ENCODE results near the gene RAPGEF1.
A peak's percentile ranks its signal among the peaks of the same experiment; 100 is the strongest.

Gene RAPGEF1

DNA sequence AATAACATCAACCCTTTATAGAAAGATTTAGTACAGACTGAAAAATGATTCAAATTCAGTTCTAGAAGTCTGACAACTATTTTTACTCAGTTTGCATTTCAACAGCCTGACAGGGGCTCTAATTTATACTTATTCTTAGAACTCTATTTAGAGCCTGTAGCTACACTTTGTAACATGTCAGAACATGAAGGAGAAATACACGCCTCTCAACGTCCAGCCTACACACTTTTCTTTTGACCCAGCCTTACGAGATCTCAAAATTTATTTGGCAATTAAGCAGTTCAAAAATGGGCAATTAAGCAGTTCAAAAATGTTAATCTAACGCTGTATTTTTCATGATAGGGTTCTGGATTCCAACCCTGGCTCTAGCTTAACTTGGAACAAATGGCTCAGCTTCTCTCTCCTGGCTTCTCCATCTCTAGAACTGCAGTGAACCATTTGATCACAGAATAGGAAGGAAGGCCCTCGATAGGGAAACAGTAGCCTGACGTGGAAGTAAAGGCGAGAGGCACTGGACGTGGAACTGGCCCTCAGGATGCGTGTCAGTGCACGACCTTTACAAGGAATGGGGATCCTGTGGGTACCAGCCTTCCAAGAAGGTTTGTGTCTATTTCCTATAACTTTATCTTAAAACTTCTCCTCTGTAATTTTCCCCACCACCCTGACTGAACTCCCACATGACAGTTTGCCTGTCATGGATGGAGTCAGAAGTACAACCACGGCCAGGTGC lies 128.1 kb downstream of the RAPGEF1 start:
- DNase-seq (ENCODE audit: low read depth): no peak
- no peak for TF ChIP-seq CTCF (IDR thresholded peaks at IDR 0.05; ENCODE audit: control insufficient read depth, extremely low read depth, insufficient read depth)
- H3K4me3 ChIP-seq (ENCODE audit: low read depth, low read length): no peak overlapping the region

DNA sequence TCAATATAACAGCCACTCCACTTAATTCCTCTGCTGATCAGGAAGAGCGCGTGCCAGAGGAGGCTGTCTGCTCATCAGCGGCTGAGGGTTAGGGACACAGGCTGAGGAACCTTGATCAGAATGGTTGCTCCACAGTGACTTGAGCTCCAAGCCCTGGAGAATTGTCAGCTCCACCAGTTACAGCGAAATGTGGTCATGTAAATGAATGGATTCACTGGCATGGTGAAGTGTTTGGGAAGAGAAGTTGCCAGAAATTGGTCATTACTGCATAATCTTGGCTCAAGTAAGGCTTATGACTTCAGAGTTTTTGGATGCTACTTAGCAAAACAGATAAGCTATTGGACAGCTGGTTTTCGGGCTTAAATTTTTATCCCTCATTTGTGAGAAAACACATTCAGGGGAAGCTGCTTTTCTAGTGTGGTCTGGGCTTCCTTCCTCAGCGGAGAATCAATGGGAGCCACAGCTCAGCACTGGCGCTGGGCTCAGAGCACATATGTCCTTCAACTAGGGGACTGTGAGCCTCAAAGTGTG lies 129.6 kb downstream of the RAPGEF1 start:
- TF ChIP-seq CTCF (IDR thresholded peaks at IDR 0.05; ENCODE audit: control insufficient read depth, extremely low read depth, insufficient read depth): no peak
- no peak for DNase-seq (ENCODE audit: low read depth)
- H3K4me3 ChIP-seq (ENCODE audit: low read depth, low read length): no peak overlapping the region

DNA sequence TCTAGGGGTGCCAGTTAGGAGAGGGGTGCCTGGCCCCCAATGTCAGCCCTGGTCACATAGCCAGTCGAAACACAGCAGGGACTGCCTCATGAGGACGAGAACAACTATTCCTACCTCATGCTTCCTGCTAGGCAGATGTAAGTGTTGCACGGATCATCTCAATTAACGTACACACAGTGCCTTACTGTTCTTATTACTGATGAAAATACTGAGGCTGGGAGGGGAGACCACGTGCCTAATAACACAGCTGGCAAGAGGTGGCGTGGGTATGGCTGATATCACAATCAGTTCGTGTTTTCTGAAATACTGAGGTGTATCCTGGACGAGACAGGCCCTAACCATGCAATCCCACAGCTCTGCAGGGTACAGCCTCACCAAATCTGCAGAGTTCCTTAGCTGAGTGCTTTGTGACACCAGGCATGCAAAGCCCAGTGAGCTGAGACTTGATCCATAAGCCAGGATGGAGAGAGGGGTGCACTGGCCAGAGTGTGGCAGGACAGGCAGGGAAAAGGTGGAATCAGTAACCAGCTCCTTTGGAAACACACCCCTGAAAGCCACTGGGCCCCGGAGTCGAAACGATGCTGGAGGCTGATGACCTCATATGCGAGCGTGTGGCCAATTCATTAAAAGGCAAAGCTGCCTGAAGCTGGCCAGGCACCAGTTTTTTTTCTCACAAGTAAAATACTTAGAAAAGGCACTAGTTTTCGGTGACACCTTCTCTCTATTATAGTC lies 130.6 kb downstream of the RAPGEF1 start:
- no peak for DNase-seq (ENCODE audit: low read depth)
- no peak for TF ChIP-seq CTCF (IDR thresholded peaks at IDR 0.05; ENCODE audit: control insufficient read depth, extremely low read depth, insufficient read depth)
- H3K4me3 ChIP-seq (ENCODE audit: low read depth, low read length): no peak overlapping the region

DNA sequence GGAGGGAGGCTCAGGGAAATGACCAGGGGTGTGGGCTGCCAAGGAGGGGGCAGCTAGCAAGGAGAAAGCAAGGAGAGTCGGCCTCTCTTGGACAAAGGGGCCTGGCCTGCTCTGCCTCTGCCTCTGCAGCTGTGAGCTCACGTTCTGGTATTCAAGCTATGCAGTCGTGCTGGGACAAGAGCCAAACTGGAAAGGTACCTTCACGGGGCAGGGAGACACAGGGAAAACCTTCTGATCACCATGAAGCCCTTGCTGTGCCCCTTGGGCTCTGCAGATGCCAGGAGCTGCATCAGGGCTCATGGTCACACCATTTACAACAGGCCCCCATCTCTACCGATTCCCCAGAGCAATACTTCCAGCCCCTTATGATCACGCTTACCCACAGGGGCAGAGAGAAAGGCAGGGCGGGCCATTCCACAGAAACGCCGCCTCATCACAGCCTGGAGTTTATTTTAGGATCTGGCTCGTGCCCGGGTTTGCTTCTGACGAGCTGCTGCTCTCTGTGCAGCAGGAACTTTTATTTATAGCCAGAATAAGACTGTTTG lies 131.3 kb downstream of the RAPGEF1 start:
- DNase-seq (ENCODE audit: low read depth): peak; percentile 58

GRCh38 chr9:131607591-131607990 lies 132.3 kb downstream of the RAPGEF1 start:
- DNase-seq (ENCODE audit: low read depth): no peak
- no peak overlapping the region for H3K4me3 ChIP-seq (ENCODE audit: low read depth, low read length)
- TF ChIP-seq CTCF (IDR thresholded peaks at IDR 0.05; ENCODE audit: control insufficient read depth, extremely low read depth, insufficient read depth): no peak

More for the DNA sequence above, 131.3 kb downstream of the RAPGEF1 start:
- TF ChIP-seq CTCF (IDR thresholded peaks at IDR 0.05; ENCODE audit: control insufficient read depth, extremely low read depth, insufficient read depth): no peak
- H3K4me3 ChIP-seq (ENCODE audit: low read depth, low read length): no peak overlapping the region

- DNase-seq (ENCODE audit: low read depth): no peak
- no peak overlapping the region for H3K4me3 ChIP-seq (ENCODE audit: low read depth, low read length)
- TF ChIP-seq CTCF (IDR thresholded peaks at IDR 0.05; ENCODE audit: control insufficient read depth, extremely low read depth, insufficient read depth): no peak
Observed at GRCh38 chr9:131606896-131607567, 132.8 kb downstream of the RAPGEF1 start.
